NCI-H82 treated with DMSO at 0.1 percent for 48 hours (cell line): ENCODE data around the gene RAB31.

Experiments
- DNase-seq: peaks from one replicate; lab custom pipeline; 2025; ENCODE audit not compliant: unreplicated experiment; lab: John Stamatoyannopoulos, UW

Gene RAB31

GRCh38 chr18:9736286-9736835, 28.3 kb downstream of the RAB31 start:
- DNase-seq: no peak

- DNase-seq: no peak
These were observed 28.9 kb downstream of the RAB31 start for GRCh38 chr18:9737006-9737405.

GRCh38 chr18:9737472-9738121, 29.5 kb downstream of the RAB31 start:
- no peak for DNase-seq

- no peak for DNase-seq
These were observed 30.3 kb downstream of the RAB31 start for GRCh38 chr18:9738266-9738969.

GRCh38 chr18:9739516-9739915, 31.4 kb downstream of the RAB31 start:
- no peak for DNase-seq

GRCh38 chr18:9740071-9740470, 32.0 kb downstream of the RAB31 start:
- DNase-seq: no peak

GRCh38 chr18:9741406-9741792, 33.3 kb downstream of the RAB31 start:
- DNase-seq: no peak

GRCh38 chr18:9741793-9742523, 33.9 kb downstream of the RAB31 start:
- no peak for DNase-seq

GRCh38 chr18:9742524-9743131, 34.5 kb downstream of the RAB31 start:
- no peak for DNase-seq

- no peak for DNase-seq
These were observed 35.3 kb downstream of the RAB31 start for GRCh38 chr18:9743200-9744016.

- no peak for DNase-seq
These were observed 38.9 kb downstream of the RAB31 start for GRCh38 chr18:9746958-9747357.

- DNase-seq: no peak
These were observed 41.5 kb downstream of the RAB31 start for GRCh38 chr18:9749611-9750010.

GRCh38 chr18:9750112-9750511, 42.0 kb downstream of the RAB31 start:
- DNase-seq: no peak

- DNase-seq: no peak
These were observed 42.7 kb downstream of the RAB31 start for GRCh38 chr18:9750606-9751304.

- no peak for DNase-seq
These were observed 43.4 kb downstream of the RAB31 start for GRCh38 chr18:9751371-9752031.

- no peak for DNase-seq
These were observed 45.7 kb downstream of the RAB31 start for GRCh38 chr18:9753846-9754245.

GRCh38 chr18:9755110-9755509, 47.0 kb downstream of the RAB31 start:
- DNase-seq: no peak

GRCh38 chr18:9755615-9756014, 47.5 kb downstream of the RAB31 start:
- no peak for DNase-seq

GRCh38 chr18:9756271-9756932, 48.3 kb downstream of the RAB31 start:
- DNase-seq: no peak
